ENCODE results near the gene GPER1. TPM values are rescaled to one million over a fixed set of nuclear protein-coding genes. Genes with fewer than 3 reads are reported as not detected.

GPER1 gene
- polyA plus RNA-seq, 1 donor (not counting 4 experiments of a cell fraction or from before 2014, with no cell fraction given) = 0.05 TPM

- DNase-seq (ENCODE audit: low read depth, low spot score) (no peak), FAIRE-seq (no peak)
- H3K79me2 ChIP-seq (ENCODE audit: control insufficient read depth, insufficient read depth, low read length) = peaks cover 21% of the 10 kb centered on the region
- no peak overlapping the region for H3K27ac ChIP-seq (ENCODE audit: control insufficient read depth, insufficient read depth, low read length)
- H2AFZ ChIP-seq (ENCODE audit: control insufficient read depth, low read length) = no peak overlapping the region
- no peaks in the 10 kb centered on the region for H3K9me3 ChIP-seq (ENCODE audit: control insufficient read depth, low read depth, low read length)
- H3K4me3 ChIP-seq (ENCODE audit: control insufficient read depth in 2 of 3, extremely low read depth in 1 of 3, insufficient read depth in 2 of 3, low read depth in 1 of 3, low read length in 3 of 3) = no peak overlapping the region
- H3K9me1 ChIP-seq (ENCODE audit: control insufficient read depth, extremely low read depth, insufficient read depth, low read length) = no peaks in the 10 kb centered on the region
- peaks cover 4 to 6% of the 10 kb centered on the region in 2 experiments for H3K36me3 ChIP-seq (ENCODE audit: control insufficient read depth in 2 of 2, extremely low read depth in 1 of 2, insufficient read depth in 2 of 2, low read length in 2 of 2)
- dilution Hi-C loops (cut with MboI; ENCODE audit: extremely low pct_ligation_motif_present, low sequenced_read_pairs) = no loop called here
- TF ChIP-seq EZH2 (IDR thresholded peaks at IDR 0.05; ENCODE audit: low read length) = no peak
- TF ChIP-seq CTCF (optimal IDR thresholded peaks at IDR 0.05 in 1 of 3, IDR thresholded peaks at IDR 0.05 in 1 of 3, conservative IDR thresholded peaks at IDR 0.05 in 1 of 3; ENCODE audit: extremely low read depth in 1 of 3, insufficient read depth in 2 of 3, low read length in 3 of 3) = no peak
- peaks cover 1% of the 10 kb centered on the region for H3K4me1 ChIP-seq (ENCODE audit: control insufficient read depth, extremely low read depth, insufficient read depth, low read length)
- no peaks in the 10 kb centered on the region for H4K20me1 ChIP-seq (ENCODE audit: control insufficient read depth, extremely low read depth, insufficient read depth, low read length)
- no peak overlapping the region for H3K4me2 ChIP-seq (ENCODE audit: control insufficient read depth, extremely low read depth, insufficient read depth, low read depth, low read length)
- no peaks in the 10 kb centered on the region for H3K27me3 ChIP-seq (ENCODE audit: control insufficient read depth, extremely low read depth, insufficient read depth, low read length)
- no peak overlapping the region for H3K9ac ChIP-seq (ENCODE audit: control insufficient read depth, extremely low read depth, insufficient read depth, low read length)
Observed at GRCh38 chr7:1131471-1132265, 43.8 kb downstream of the GPER1 start.

- no peaks in the 10 kb centered on the region for H3K9me1 ChIP-seq (ENCODE audit: control insufficient read depth, extremely low read depth, insufficient read depth, low read length)
- no peak overlapping the region for H3K4me2 ChIP-seq (ENCODE audit: control insufficient read depth, extremely low read depth, insufficient read depth, low read depth, low read length)
- dilution Hi-C loops (cut with MboI; ENCODE audit: extremely low pct_ligation_motif_present, low sequenced_read_pairs) = no loop called here
- H3K36me3 ChIP-seq (ENCODE audit: control insufficient read depth in 2 of 2, extremely low read depth in 1 of 2, insufficient read depth in 2 of 2, low read length in 2 of 2) = peaks cover 0 to 2% of the 10 kb centered on the region in 2 experiments
- H2AFZ ChIP-seq (ENCODE audit: control insufficient read depth, low read length) = no peak overlapping the region
- no peak overlapping the region for H3K27ac ChIP-seq (ENCODE audit: control insufficient read depth, insufficient read depth, low read length)
- H3K4me3 ChIP-seq (ENCODE audit: control insufficient read depth in 2 of 3, extremely low read depth in 1 of 3, insufficient read depth in 2 of 3, low read depth in 1 of 3, low read length in 3 of 3) = no peak overlapping the region
- no peak overlapping the region for H3K9ac ChIP-seq (ENCODE audit: control insufficient read depth, extremely low read depth, insufficient read depth, low read length)
- no peaks in the 10 kb centered on the region for H4K20me1 ChIP-seq (ENCODE audit: control insufficient read depth, extremely low read depth, insufficient read depth, low read length)
- no peaks in the 10 kb centered on the region for H3K9me3 ChIP-seq (ENCODE audit: control insufficient read depth, low read depth, low read length)
- DNase-seq (ENCODE audit: low read depth, low spot score) (no peak), FAIRE-seq (no peak)
- no peaks in the 10 kb centered on the region for H3K27me3 ChIP-seq (ENCODE audit: control insufficient read depth, extremely low read depth, insufficient read depth, low read length)
- no peak for TF ChIP-seq CTCF (optimal IDR thresholded peaks at IDR 0.05 in 1 of 3, IDR thresholded peaks at IDR 0.05 in 1 of 3, conservative IDR thresholded peaks at IDR 0.05 in 1 of 3; ENCODE audit: extremely low read depth in 1 of 3, insufficient read depth in 2 of 3, low read length in 3 of 3)
- TF ChIP-seq EZH2 (IDR thresholded peaks at IDR 0.05; ENCODE audit: low read length) = no peak
- peaks cover 9% of the 10 kb centered on the region for H3K4me1 ChIP-seq (ENCODE audit: control insufficient read depth, extremely low read depth, insufficient read depth, low read length)
- peaks cover 32% of the 10 kb centered on the region for H3K79me2 ChIP-seq (ENCODE audit: control insufficient read depth, insufficient read depth, low read length)
Observed at GRCh38 chr7:1134951-1135350, 47.0 kb downstream of the GPER1 start.
